ENCODE measurements around the gene ZCWPW1.

GRCh38 chr7:100372256-100372655 is 56.2 kb downstream of the ZCWPW1 start:
- TF ChIP-seq ZNF33B (CRISPR knock-in tag; IDR thresholded peaks at IDR 0.05) (no peak), ZKSCAN1 (IDR thresholded peaks at IDR 0.05; ENCODE audit: low read length) (no peak), EP300 (IDR thresholded peaks at IDR 0.05; ENCODE audit: low read depth in 2 of 2, low read length in 2 of 2) (no peak), EP300 (CRISPR knock-in tag; IDR thresholded peaks at IDR 0.05; ENCODE audit: borderline replicate concordance) (no peak), CTCF (CRISPR knock-in tag; IDR thresholded peaks at IDR 0.05) (no peak), GFI1 (CRISPR knock-in tag; IDR thresholded peaks at IDR 0.05; ENCODE audit: borderline replicate concordance) (no peak), ZNF20 (CRISPR knock-in tag; IDR thresholded peaks at IDR 0.05) (no peak), NFYB (CRISPR knock-in tag; IDR thresholded peaks at IDR 0.05) (no peak), POGK (CRISPR knock-in tag; conservative IDR thresholded peaks at IDR 0.05) (no peak), GABPA (IDR thresholded peaks at IDR 0.05; ENCODE audit: low read depth, low read length) (no peak), GABPA (CRISPR knock-in tag; IDR thresholded peaks at IDR 0.05; ENCODE audit: low read depth) (no peak), ZFAT (CRISPR knock-in tag; conservative IDR thresholded peaks at IDR 0.05) (no peak)

Measured in HepG2 (cell line).